ENCODE measurements around the gene ZNF660. TPM values are rescaled to one million over a fixed set of nuclear protein-coding genes. Genes with fewer than 3 reads are reported as not detected.
A peak's percentile ranks its signal among the peaks of the same experiment; 100 is the strongest.

ZNF660 gene
- total RNA-seq, 2 donors from 2014 or later = 1.8 to 2.5 TPM

DNA sequence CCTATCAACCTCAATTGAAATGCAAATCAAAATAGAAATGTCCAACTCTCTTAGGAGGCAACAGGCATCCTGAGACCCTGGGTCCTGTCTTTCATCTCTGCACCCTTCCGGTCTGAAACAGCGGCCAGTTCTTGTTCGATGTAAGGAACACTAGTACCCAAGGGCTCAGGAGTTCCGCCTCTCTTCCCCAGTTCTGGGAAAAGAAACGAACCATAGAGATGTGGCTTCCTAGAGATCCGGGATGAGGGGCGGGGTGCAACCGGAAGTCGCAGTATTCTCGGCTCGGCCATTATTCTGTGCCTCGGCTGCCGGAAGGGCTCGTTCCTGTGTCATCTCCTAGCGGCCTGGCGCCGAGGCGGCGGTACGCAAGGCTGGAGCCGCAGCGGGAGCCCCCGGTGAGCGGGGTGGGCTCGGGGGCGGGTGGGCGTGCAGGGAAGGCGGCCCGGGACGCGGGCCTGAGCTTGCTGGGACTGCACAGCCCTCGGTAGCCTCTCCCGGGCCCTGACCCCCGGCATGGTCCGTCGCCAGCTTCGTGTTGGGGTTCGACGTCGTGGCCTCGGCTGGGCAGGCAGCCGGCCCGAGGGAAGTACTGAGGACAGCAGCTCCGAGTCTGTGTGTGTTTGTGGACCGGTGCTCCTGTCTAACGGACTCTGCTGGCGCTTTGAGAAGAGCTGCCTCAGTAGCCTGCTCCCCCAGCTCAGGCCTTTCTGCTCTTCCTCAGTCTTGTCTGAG lies 40.2 kb downstream of the ZNF660 start, which contains the start of gene ZNF197:
Gene ZNF197, plus strand, starts transcription at position 288 of the 732 bp plus-strand sequence. CDS start 4,119 bp downstream, outside the sequence.
- ATAC-seq (peak; percentile 99), DNase-seq (peak; percentile 91)
- intact Hi-C loops (cut with DNase I) = no loop called here

DNA sequence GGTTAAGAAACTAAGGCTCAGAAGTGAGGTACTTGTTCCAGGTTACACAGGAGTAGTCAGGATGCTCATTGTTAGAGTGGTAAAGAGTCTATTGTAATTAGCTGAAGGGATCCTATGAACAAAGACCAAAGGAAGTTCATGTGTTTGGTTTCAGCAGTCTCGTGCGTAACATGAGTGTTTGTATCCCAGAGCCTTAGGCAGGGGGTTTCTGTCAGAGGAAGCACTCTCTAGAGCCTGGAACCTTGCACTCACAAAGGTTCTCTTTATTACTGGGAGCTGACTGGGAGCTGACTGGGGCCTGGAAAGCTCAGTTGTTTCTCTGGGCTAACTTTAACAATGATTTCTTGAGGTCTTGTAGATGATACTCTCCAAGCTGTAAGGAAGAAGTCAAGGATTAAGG lies 44.0 kb downstream of the ZNF660 start:
- intact Hi-C loops (cut with DNase I) = no loop called here
- no peak for ATAC-seq
- no peak for DNase-seq

DNA sequence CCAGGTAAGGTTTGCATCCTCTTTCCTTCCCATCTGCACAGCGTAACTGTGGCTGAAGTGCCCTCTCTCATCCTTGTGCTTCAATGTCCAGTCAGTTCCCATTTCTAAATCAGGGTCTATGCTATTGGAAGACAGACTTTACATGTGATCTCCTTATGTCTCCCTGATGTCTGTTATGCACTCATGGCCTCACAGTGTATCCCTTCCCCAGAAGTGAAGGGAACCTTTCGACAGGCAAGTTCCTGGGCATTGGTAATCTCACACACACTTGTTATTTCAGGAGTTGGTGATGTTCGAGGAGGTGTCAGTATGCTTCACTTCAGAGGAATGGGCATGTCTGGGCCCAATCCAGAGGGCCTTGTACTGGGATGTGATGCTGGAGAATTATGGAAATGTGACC lies 47.4 kb downstream of the ZNF660 start:
- peak in 1 of 2 donors; percentile 91 for ATAC-seq
- DNase-seq = no peak
- intact Hi-C loops (cut with DNase I) = no loop called here

DNA sequence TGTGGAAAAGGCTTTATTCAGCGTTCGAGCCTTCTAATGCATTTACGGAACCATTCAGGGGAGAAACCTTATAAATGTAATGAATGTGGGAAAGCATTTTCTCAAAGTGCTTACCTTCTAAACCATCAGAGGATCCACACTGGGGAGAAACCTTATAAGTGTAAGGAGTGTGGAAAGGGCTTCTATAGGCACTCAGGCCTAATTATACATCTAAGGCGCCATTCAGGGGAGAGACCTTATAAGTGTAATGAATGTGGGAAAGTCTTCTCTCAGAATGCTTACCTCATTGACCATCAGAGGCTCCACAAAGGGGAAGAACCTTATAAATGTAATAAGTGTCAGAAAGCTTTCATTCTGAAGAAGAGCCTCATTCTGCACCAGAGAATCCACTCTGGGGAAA lies 57.6 kb downstream of the ZNF660 start:
- ATAC-seq (no peak), DNase-seq (no peak)
- intact Hi-C loops (cut with DNase I) = loop anchor here in 1 of 2 donors (10.0 kb wide), 1 partner anchor 318 kb away; no protein-coding TSS in a partner anchor

DNA sequence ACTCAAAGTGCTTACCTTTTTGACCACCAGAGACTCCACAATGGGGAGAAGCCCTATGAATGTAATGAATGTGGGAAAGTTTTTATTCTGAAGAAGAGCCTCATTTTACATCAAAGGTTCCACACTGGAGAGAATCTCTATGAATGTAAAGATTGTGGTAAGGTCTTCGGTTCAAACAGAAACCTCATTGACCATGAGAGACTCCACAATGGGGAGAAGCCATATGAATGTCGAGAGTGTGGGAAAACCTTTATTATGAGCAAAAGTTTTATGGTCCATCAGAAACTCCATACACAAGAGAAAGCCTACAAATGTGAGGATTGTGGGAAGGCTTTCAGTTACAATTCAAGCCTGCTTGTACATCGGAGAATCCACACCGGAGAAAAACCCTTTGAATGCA lies 58.3 kb downstream of the ZNF660 start:
- intact Hi-C loops (cut with DNase I) = loop anchor here in 1 of 2 donors (10.0 kb wide), 1 partner anchor 318 kb away; no protein-coding TSS in a partner anchor
- DNase-seq (no peak), ATAC-seq (no peak)

DNA sequence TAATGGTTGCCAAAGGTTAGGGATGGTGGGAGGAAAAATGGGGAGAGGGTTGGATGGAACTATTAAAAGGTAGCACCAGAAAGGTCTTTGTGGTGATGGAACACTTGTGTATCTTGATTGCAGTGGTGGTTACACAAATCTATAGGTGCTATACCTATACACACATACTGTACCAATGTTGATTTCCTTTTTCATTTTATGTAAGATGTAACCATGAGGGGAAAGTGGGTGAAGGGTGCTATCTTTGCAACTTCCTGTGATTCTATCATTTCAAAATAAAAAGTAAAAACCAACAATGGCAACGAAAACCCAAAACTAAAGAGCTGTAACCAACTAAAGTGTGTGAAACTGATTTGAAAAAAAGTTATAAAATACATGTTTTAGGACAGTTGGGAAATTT lies 63.0 kb downstream of the ZNF660 start:
- intact Hi-C loops (cut with DNase I) = loop anchor here in 1 of 2 donors (10.0 kb wide), 1 partner anchor 323 kb away; no protein-coding TSS in a partner anchor
- no peak for DNase-seq
- ATAC-seq = no peak

DNA sequence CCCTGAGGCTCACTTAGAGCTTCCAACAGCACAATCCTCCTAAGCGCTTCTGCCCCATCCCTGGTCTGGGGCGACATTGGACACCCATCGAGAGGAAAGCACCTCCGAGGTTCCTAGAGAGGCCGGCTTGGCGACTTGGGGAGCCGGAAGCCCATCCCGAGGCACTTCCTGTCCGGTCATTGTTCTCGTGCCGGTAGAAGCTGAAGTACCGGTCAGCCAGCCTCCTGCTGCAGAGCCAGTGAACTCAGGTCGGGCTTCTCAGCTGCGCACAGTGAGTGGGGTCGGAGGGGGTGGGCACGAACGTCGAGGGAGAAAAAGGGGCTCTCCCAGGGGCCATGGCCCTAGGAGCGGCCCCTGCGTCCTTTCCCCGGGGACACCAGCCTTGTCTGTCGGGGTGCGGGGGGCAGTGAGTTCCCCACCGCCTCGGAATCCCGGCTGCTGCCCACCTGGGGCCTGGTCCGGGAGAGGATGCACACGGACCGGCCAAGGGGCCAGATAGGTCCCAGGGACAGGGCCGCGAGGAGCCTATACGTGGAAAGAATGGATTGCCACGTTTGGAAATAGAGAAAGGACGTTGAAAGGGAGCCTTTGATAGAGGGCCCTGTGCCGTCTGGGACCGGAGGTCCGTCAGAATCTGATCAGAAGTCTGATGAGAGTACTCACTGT lies 63.9 kb downstream of the ZNF660 start, which contains the start of gene ZNF35:
Gene ZNF35, plus strand, starts transcription at position 169 of the 666 bp plus-strand sequence. CDS start 2,336 bp downstream, outside the sequence.
- intact Hi-C loops (cut with DNase I) = loop anchor here in 1 of 2 donors (10.0 kb wide), 1 partner anchor 324 kb away; no protein-coding TSS in a partner anchor
- ATAC-seq = peak; percentile 97 to 98
- peak; percentile 88 for DNase-seq

Other genes starting within 250 kb of the ZNF660 start
- gene TCAIM, start 246.2 kb upstream of the ZNF660 start, total RNA-seq = 10 to 100 TPM; 22.9 to 26.7 TPM
- gene ZNF445, start 107.3 kb upstream of the ZNF660 start, total RNA-seq = 10 to 100 TPM; 11.1 to 13.5 TPM
- 1 to 10 TPM; 2.8 TPM for gene ZKSCAN7, start 29.8 kb upstream of the ZNF660 start, total RNA-seq
- 10 to 100 TPM; 10.7 to 13.1 TPM for gene ZNF197, start 40.1 kb downstream of the ZNF660 start, total RNA-seq
- 10 to 100 TPM in 1 of 2 donors, 1 to 10 TPM in 1; 4.9 to 13.5 TPM for gene ZNF35, start 63.8 kb downstream of the ZNF660 start, total RNA-seq
- gene ZNF502, start 127.7 kb downstream of the ZNF660 start, total RNA-seq = 1 to 10 TPM; 3.4 to 4.4 TPM
- gene ZNF501, start 144.7 kb downstream of the ZNF660 start, total RNA-seq = 1 to 10 TPM; 4.0 to 5.0 TPM
- 10 to 100 TPM; 26.2 to 27.0 TPM for gene KIAA1143, start 176.7 kb downstream of the ZNF660 start, total RNA-seq
- gene KIF15, start 176.8 kb downstream of the ZNF660 start, total RNA-seq = 1 to 10 TPM in 1 of 2 donors, under 1 TPM in 1; 0.34 to 1.4 TPM